HG03521 (cell line): ENCODE measurements around the gene EPB41L1.
"Not testable (repeated sequence)": the region's sequence is repeated elsewhere in the genome, so short reads cannot be mapped to it uniquely, and the experiment has no call there.

Source experiments
- ATAC-seq: cut with Tn5 transposase; IDR thresholded peaks from one replicate; pipeline ENCODE4 v1.9.1; 2021; ENCODE audit warnings: mild to moderate bottlenecking, moderate library complexity; ENCODE audit not compliant: unreplicated experiment

Gene EPB41L1

DNA sequence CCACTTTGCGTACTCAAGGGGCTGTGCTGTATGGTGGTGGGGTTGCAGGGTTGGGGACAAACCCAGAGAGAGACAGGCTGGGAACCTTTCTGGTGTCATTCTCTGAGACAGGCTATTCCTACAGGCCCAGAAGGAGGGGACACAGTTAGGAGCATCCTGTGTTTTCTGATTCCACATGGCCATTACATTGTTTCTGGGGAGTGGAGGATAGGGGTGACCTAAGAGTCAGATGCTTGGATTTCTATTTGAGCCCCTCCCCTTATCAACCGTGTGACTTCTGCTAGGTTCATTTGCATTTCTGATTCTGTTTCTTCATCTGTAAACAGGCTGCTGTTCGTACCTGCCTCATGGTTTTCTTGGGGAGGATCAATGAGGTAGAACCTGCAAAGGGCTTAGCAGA, 29.4 kb upstream of the EPB41L1 start:
- no peak for ATAC-seq

DNA sequence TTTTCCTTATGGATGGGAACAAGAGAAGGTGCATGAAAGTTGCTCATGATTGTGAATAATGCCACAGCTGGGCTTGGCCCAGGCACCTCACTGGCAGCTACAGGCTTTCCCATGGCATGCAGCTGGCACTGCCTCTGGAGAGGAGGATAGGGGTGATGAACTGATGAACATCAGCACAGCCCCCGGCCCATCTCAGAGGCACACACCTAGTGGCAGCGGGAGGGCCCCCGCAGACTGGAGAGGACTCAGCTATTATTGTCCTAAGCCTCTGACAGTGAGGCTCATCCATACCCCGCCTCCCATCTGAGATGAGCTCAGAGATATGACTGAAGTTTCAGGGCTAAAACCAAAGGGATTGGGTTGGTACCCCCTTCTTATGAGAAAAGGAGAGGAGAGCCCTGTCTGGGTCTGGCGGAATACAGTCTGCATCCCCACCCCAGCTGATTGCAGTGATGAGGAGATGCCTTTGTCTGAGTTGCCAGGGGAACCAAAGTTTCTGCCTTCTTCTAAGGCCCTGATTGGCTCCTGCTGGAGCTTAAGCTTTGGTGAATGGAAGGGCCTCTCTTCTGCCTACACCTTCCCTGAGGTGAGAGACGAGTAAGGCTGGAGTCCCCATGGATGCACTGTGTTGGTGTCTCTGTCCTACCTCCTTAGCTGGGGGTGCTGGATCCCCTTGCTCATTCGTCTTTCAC, 27.6 kb upstream of the EPB41L1 start:
- no peak for ATAC-seq

DNA sequence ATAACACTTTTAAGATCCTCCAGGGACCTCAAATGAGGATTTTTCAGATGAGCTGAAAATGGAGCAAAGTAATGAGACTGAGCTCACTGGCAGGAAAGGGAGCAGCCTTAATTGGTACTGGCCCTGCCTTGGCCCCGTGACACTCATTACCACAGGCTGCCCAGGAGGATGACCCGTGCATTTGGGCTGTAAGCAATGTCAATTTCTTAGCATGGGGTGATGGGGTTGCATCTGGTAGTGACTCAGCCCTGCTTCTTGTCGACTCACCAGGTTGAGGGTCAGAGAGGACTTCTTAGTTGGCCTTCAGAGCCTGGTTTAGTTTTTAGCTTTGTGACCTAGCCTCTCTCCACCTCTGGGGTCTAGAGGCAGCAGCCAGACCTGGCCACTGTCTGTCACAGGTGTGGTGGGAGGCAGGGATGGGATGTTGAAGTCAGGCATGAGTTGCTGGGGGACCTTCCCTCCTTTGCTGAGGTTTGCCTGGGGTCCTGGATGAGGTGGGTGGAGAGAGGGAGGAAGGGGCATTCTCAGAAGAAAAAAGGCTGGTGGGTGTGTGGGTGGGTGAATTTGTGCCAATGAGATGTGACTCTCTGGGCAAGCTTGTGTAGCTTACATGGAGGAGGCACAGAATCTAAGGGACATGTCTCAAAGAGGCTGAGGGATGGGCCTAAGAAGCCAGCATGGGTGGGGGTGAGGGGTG, 25.9 kb upstream of the EPB41L1 start:
- ATAC-seq = no peak

DNA sequence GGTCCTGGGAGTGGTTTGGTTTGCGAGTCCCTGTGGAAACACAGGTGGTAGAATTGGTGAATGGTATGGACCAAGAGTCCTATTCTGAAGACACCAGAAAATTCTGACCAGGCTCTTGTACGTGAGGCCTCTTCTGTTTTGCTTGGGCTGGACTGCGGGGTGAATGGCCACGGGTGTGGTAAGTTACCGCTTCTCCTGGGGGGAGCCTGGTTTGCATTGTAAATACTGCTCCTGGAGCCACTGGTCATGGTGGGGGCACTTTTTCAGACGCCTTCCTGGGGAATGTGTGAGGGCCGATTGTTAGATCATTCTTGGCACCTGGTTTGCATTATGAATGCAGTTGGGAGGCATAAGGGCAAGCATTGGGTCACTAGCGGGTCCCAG, 25.4 kb upstream of the EPB41L1 start:
- ATAC-seq = no peak

DNA sequence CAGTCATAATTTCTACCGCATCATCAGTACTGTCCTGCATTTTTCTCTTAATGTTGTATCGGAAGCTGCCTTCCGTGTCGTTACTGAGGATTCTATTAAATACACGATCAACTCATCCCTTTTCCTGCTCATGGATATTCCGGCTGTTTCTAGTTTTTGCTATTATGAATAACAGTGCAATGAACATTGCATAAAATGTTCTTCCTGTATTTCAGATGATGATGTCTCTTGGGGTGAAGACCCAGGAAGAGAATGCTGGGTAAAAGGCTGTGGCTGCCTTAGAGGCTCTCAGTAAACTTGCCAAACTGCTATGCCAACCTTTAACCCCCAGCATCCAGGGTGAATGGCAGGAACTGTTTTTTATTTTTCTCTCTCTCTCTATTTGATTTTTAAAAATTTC, 24.1 kb upstream of the EPB41L1 start:
- no peak for ATAC-seq

DNA sequence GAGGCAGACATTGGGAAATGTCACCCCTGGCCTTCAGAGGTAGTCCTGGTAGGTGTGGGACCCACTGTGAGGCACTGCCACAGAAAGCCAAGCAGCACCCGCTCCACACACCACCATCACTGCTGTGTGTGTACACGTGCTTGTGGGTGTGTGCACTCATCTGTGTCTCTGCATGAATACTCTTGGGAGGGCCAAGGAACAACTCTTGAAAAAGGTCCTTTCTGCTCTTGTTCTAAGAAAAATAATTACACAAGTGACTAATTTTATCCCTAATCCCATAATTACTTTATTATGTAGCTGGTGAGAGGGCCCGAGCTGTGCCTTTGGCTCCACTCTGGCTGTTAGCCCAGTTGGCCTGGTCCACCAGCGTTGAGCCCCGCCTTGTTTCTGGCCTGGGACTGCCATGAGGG, 21.7 kb upstream of the EPB41L1 start:
- ATAC-seq = no peak

DNA sequence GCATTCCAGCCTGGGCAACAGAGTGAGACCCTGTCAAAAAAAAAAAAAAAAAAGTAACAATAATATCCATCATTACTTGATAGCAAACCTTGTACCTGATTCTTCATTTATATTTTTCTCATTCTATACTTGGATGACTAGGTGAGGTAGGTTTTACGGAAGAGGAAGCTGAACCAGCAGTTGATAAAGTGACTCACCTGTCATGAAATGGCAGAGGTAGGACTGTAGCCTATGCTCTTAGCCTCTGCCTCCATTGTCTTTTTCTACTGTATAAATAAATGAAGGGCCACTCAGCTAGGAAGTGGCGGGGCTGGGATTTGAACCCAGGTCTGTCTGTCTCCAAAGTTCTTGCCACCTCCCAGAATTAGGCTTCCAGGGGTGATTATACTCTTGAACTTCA, 20.7 kb upstream of the EPB41L1 start:
- no peak for ATAC-seq

DNA sequence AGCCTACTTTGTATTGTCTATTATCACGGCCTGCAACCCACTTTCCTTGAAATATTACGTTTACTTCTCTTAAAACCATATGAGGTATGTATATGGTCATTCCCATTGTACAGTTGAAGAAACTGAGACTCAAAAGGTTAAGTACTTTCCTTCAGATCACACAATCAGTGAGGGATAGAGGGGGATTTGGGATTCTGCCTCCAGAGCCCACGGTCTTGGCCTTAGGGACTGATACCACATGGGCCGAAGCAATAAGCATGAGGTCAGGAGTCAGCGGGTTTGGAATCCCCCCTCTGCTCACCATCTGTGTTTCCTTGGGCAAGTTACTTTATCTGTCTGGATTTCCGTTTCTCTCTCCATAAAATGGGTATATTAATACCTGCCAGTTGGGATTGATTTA, 19.4 kb upstream of the EPB41L1 start:
- no peak for ATAC-seq

DNA sequence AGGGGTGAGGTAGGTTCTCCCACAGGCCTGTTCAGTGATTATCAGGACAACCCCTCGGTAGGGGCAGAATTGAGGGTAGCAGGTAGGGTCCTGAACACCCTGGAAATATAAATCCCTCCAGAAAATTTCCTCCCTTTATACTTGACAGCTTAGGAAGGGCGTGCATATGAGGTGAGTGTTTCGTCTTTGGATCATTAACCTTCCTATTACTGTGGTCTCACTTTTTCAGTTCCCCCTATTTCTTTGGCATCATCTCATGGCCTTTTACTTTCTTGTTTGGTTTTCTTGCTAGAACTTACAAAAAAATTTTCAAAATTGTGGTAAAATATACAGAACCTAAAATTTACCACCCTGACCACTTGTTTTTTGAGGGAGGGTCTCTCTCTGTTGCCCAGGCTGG, 18.7 kb upstream of the EPB41L1 start:
- no peak for ATAC-seq

DNA sequence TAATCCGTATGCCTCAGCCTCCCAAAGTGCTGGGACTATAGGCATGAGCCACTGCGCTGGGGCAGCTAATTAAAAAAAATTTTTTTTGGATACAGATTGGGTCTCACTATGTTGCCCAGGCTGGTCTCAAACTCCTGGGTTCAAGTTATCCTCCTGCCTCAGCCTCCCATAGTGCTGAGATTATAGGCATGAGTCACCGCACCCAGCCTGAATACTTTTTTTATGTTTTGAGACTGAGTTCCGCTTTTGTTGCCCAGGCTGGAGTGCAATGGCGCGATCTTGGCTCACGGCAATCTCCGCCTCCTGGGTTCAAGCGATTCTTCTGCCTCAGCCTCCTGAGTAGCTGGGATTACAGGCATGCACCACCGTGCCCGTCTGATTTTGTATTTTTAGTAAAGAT, 17.2 kb upstream of the EPB41L1 start:
- ATAC-seq = not testable (repeated sequence)

DNA sequence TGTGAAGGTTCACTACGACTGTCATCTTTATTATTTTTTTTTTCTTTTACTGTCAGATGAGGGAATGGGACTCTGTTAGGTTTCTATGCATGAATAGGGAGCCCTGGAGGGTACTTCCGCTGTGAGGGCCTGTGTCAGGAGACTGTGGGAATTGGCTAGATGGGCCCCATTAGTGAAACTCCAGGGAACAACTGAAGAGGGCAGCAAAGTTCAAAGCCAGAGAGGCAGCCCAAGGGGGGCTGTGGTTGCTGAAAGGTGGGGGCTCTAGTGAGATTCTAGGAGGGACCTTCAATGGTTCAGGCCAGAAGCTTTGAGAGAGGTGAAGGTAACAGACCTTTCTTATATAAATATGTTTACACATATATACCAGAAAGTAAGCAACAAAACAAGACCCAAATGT, 13.2 kb upstream of the EPB41L1 start:
- ATAC-seq = no peak

DNA sequence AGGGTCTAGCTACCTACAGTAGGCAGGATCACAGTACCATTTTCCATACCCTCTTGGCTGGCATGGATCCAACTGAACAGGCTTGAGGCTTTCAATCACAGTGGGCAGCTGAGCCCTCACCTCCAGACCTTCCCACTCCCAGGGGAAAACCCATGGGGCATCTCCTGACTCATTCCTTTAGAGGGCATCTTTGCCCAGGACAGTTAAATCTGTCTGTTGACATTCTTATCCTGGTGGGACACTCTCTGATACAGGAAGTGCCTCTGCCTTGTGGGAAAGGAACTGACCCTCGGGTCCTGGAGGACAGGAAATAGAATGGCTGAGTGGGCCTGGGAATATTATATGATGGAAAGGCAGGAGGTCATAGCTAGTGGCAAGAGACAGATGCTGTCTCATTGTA, 10.2 kb upstream of the EPB41L1 start:
- ATAC-seq = no peak

DNA sequence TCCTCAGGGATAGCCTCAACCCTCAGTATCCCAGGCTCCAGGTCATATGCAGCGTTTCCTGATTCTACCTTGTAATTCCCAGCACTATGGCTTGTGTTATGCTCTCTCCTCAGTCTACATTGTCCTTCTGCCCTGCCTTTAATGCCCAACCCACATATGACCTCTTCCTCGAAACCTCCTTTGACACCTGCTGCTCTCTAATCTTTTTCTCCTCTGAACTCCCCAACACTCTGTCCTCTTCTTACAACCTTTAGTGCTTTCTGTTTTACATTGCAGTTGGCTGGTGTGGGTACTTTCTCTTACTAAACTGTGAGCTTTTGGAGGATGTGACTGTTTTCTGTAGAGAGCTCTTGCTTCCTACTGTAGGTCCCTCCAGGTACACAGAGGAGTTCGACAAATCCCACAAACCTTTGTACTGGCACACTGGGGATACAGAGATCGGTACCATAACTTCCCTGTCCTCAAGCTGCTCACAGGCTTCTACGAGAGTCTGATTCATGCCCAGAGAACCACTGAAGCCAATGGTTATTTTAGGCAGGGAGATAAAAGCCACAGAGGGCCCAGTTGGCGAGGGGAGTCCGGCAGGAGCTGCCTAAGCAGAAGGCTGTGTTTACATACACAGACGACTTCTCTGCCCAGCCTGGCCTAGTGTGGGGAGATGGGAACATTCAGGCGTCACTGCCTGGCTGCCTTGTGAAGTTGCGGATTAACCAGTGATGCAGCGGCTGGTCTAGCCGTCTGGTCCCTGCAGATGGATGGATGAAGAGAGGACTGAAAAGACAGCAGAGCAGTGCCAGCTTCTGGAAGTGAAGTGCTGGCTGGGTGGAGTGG, 8.4 kb upstream of the EPB41L1 start:
- no peak for ATAC-seq

DNA sequence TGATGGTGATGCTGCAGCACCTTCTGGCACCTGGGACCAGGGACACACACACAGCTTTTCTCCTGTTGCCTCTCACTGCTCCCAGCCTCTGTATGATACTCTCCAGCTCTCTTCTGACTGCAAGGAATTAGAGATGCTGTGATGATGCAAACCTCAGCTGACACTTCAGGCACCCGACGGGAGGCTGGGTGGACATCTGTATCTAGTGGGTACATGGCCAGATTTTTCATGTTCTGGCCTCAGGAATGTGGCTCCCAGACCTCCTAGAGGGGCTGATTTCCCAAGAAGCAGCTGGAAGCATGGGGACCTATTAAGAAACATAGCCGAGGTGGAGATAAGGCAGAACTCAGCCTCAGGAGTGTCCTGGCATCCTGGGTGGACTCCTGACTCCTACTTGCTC, 6.8 kb upstream of the EPB41L1 start:
- no peak for ATAC-seq

DNA sequence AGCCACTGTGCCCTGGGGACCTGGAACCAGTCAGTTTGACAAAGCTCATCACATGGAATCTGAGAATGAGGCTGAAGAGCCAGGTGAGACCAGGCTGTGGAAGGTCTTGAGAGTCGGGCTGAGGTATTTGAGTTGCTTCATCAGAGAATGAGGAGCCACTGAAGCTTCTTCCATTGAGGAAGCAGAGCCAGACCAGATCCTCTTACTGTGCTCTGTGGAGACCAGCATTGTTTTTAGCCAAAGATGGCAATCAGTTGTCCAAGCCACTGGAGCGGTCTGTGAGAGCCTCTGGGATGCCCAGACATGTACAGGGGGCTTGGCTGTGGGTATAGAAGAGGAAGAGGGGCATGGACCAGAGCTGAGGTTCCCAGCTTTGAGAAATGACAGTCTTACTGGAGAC, 6.1 kb upstream of the EPB41L1 start:
- no peak for ATAC-seq

DNA sequence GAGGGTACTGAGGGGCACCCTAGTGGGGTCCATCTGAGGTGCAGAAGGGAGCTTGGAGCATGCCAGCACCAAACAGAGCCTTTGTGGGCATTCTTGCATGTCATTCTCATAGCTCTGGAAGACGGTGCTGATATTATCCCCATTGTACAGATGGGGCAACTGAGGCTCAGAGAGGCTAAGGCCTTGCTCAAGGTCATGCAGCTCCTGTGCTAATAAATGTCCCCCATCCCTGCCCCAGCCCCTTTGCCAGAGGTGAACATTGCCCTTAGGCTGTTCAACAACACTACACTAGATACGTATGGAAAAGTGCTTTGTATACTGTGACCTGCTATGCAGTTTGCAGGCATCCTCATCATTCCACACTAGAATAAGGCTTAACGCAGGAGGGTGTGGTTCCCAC, 5.5 kb upstream of the EPB41L1 start:
- ATAC-seq = no peak

DNA sequence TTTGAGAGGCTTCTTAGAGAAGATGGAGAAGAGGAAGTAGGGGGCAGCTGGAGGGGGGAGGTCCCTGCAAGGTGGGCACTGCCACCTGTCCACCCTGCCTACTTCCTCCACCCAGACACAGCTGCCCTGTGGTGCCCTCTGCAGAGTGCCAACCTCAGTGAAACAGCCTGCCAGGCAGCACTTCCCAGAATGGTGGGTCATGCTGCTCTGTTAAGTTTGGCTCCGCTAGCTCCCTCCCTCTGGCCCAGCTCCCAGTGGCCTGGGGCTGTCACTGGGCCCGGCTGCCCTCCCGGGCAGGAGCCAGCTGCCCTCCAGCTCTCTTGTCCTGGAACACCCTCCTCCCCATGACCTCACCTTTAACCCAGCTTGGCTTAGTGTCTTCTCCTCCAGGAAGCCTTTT, 5.1 kb upstream of the EPB41L1 start:
- no peak for ATAC-seq

DNA sequence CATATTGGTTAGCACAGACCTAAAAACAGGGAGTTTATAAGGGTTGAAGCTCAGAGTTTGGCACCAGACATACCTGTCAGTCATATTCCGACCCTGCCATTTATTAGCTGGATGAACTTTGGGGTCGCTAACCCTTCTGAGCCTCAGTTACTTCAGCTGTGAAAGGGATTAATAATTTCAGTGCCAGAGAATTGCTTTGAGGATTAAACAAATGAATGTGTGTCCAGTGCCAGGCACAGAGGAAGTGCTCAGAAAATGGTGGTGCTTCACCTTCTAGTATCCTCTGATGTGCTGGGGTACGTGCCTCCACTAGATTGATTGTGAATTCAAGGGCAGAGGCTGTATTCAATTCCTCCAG, 4.1 kb upstream of the EPB41L1 start:
- ATAC-seq = no peak

DNA sequence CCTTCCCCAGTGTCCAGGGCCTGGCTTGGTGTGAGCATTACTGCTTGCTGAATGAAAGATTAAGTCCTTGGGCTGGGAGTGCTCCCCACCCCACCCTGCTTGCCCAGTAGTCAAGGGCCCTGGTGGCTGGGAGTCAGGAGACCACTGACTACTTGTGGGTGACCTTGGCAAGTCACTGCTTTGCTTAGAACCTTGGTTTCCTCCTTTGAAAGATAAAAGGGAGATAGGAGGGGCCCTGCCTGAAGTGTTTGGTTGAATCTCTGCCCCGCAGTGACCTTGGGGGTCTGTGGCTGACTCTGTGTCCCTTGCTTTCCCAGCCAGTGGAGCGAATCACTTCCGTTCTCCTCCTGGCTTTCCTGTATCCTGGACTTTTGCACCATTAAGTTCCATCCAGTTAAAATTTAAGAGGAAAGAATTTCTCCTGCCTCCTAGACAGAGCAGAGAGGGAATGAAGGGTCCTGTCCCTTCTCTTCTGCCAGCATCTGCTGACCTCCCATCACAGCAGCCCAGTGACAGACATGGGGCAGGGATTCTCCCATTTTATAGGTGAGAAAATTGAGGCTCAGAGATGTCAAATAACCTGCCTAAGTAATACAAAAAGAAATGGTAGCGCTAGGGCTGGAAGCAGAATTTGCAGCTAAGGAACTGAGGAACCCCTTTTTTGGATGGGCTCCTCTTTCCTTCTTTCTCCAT, 3.5 kb upstream of the EPB41L1 start:
- ATAC-seq = no peak

DNA sequence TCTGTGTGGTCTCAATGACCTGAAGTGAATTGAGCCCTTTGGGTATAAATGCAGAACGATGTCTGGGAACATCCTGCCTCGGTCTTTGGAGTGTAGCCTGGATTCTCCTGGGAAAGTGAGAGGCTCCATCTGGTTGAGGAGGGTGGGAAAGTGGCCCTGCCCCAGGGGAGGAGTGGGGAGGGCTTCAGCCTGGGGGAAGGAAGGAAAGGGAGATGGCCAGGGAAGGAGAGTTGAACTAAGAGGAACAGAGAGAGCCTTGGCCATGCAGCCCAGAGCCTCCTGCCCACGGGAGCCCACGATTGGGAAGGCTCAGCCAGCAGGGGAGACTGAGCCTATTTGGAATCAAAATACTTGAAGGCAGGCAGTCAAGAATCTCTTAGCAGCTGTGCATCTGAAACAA, 2.3 kb upstream of the EPB41L1 start:
- ATAC-seq = no peak

DNA sequence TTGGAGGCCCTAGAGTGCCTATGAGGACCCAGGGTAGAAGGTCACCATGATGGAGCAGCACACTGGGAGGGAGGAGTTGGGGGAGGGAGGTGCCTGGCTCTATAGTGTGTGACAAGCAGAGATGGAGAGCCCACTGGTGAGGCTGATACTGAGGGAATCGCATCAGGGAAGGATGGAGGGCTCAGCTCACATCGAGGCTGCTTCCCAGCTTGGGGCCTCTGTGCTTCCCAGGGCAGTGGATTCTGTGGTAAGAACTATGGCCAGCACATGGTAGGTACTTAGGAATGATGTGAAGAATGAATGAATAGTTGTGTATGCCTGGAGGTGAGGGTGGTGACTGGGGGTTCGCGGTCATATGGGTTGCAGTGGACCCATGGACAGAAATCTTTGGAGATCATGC, 1.3 kb upstream of the EPB41L1 start:
- no peak for ATAC-seq
